HG03378 (cell line): ENCODE data around the gene EIF4G3.
"Not testable (repeated sequence)": the region's sequence is repeated elsewhere in the genome, so short reads cannot be mapped to it uniquely, and the experiment has no call there.

Experiments
- ATAC-seq: cut with Tn5 transposase; IDR thresholded peaks from one replicate; pipeline ENCODE4 v1.9.1; 2021; ENCODE audit warnings: mild to moderate bottlenecking, moderate library complexity; ENCODE audit not compliant: unreplicated experiment

Gene EIF4G3

GRCh38 chr1:21114431-21114830, 62.3 kb downstream of the EIF4G3 start:
- ATAC-seq: no peak

GRCh38 chr1:21110163-21110562, 66.5 kb downstream of the EIF4G3 start:
- ATAC-seq: no peak

- no peak for ATAC-seq
Measured at GRCh38 chr1:21106709-21107108, 70.0 kb downstream of the EIF4G3 start.

- no peak for ATAC-seq
Measured at GRCh38 chr1:21106238-21106637, 70.5 kb downstream of the EIF4G3 start.

GRCh38 chr1:21105807-21106206, 70.9 kb downstream of the EIF4G3 start:
- no peak for ATAC-seq

- no peak for ATAC-seq
Measured at GRCh38 chr1:21104683-21105082, 72.0 kb downstream of the EIF4G3 start.

GRCh38 chr1:21100481-21100921, 76.2 kb downstream of the EIF4G3 start:
- ATAC-seq: no peak

- no peak for ATAC-seq
Measured at GRCh38 chr1:21099869-21100131, 76.9 kb downstream of the EIF4G3 start.

GRCh38 chr1:21099034-21099868, 77.4 kb downstream of the EIF4G3 start:
- no peak for ATAC-seq

- ATAC-seq: no peak
Measured at GRCh38 chr1:21098186-21098915, 78.3 kb downstream of the EIF4G3 start.

- no peak for ATAC-seq
Measured at GRCh38 chr1:21097729-21098128, 79.0 kb downstream of the EIF4G3 start.

GRCh38 chr1:21095976-21096375, 80.7 kb downstream of the EIF4G3 start:
- no peak for ATAC-seq

GRCh38 chr1:21094282-21094681, 82.4 kb downstream of the EIF4G3 start:
- ATAC-seq: not testable (repeated sequence)

- ATAC-seq: not testable (repeated sequence)
Measured at GRCh38 chr1:21093271-21093958, 83.3 kb downstream of the EIF4G3 start.

- ATAC-seq: not testable (repeated sequence)
Measured at GRCh38 chr1:21092545-21092944, 84.2 kb downstream of the EIF4G3 start.

GRCh38 chr1:21091053-21091690, 85.5 kb downstream of the EIF4G3 start:
- ATAC-seq: not testable (repeated sequence)

GRCh38 chr1:21090463-21090862, 86.2 kb downstream of the EIF4G3 start:
- ATAC-seq: no peak

GRCh38 chr1:21089731-21090130, 87.0 kb downstream of the EIF4G3 start:
- ATAC-seq: no peak

- no peak for ATAC-seq
Measured at GRCh38 chr1:21089299-21089698, 87.4 kb downstream of the EIF4G3 start.

- no peak for ATAC-seq
Measured at GRCh38 chr1:21084111-21084810, 92.4 kb downstream of the EIF4G3 start.

GRCh38 chr1:21082073-21082472, 94.6 kb downstream of the EIF4G3 start:
- ATAC-seq: no peak
